ENCODE measurements around the gene WBP2NL.

- TF ChIP-seq, protein P1, sequence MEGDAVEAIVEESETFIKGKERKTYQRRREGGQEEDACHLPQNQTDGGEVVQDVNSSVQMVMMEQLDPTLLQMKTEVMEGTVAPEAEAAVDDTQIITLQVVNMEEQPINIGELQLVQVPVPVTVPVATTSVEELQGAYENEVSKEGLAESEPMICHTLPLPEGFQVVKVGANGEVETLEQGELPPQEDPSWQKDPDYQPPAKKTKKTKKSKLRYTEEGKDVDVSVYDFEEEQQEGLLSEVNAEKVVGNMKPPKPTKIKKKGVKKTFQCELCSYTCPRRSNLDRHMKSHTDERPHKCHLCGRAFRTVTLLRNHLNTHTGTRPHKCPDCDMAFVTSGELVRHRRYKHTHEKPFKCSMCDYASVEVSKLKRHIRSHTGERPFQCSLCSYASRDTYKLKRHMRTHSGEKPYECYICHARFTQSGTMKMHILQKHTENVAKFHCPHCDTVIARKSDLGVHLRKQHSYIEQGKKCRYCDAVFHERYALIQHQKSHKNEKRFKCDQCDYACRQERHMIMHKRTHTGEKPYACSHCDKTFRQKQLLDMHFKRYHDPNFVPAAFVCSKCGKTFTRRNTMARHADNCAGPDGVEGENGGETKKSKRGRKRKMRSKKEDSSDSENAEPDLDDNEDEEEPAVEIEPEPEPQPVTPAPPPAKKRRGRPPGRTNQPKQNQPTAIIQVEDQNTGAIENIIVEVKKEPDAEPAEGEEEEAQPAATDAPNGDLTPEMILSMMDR (IDR thresholded peaks at IDR 0.05 in 8 of 11, conservative IDR thresholded peaks at IDR 0.05 in 3 of 11) = no peak
- TF ChIP-seq POLR2A (IDR thresholded peaks at IDR 0.05) = no peak
- TF ChIP-seq POLR2AphosphoS5 (IDR thresholded peaks at IDR 0.05) = no peak
Measured at GRCh38 chr22:42001121-42001520, 2.5 kb downstream of the WBP2NL start.

Data from spleen (tissue), 7 donors.